Fibroblast of lung (primary cell): ENCODE data around the gene PPM1K.

Experiments
- EZH2 ChIP-seq: IDR thresholded peaks from 2 replicates; pipeline ENCODE4 v1.5.1; 2012; ENCODE audit warnings: low read length, control low read depth, mild to moderate bottlenecking; ENCODE audit errors: missing control alignments
- TF ChIP-seq, protein P1 (sequence below), 2 donors: IDR thresholded peaks in 1 of 2; conservative IDR thresholded peaks in 1 of 2; 1 replicate in 1 of 2; 2 replicates in 1 of 2; pipeline ENCODE4 v1.5.1; 2011 to 2012; ENCODE audit warnings: low read length in 2 of 2, control low read depth in 1 of 2, inconsistent platforms in 1 of 2, low read depth in 1 of 2, mild to moderate bottlenecking in 1 of 2

DNA sequence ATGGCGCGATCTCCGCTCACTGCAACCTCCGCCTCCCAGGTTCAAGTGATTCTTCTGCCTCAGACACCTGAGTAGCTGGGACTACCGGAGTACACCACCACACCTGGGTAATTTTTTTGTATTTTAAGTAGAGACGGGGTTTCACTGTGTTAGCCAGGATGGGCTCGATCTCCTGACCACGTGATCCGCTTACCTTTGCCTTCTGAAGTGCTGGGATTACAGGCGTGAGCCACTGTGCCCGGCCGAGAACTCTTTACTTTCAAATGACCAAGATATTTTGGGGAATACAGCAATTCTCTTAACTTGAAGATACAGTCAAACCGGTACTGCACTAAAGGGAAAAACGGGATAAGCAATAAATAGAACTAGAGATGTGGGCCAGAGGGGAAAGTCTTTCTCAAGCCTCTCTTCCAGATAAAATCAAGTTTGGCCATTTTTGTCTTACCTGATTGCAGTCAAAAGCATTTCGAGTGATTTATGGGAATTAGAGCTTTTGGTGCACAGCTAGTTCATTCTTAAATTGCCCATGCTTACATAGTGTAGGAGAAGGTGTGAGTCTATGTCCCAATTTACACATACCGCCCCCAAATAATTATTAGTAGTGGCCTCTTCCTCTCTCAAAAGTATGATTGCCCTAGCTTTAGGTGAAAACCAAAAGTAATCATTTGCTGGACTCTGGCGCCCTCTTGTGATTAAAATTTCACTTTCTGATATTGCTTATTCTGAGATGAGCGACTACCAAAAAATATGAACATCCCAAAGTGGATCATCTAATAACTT lies 72.7 kb downstream of the PPM1K start:
- TF ChIP-seq, protein P1, sequence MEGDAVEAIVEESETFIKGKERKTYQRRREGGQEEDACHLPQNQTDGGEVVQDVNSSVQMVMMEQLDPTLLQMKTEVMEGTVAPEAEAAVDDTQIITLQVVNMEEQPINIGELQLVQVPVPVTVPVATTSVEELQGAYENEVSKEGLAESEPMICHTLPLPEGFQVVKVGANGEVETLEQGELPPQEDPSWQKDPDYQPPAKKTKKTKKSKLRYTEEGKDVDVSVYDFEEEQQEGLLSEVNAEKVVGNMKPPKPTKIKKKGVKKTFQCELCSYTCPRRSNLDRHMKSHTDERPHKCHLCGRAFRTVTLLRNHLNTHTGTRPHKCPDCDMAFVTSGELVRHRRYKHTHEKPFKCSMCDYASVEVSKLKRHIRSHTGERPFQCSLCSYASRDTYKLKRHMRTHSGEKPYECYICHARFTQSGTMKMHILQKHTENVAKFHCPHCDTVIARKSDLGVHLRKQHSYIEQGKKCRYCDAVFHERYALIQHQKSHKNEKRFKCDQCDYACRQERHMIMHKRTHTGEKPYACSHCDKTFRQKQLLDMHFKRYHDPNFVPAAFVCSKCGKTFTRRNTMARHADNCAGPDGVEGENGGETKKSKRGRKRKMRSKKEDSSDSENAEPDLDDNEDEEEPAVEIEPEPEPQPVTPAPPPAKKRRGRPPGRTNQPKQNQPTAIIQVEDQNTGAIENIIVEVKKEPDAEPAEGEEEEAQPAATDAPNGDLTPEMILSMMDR (conservative IDR thresholded peaks at IDR 0.05 in 1 of 2, IDR thresholded peaks at IDR 0.05 in 1 of 2; ENCODE audit: low read depth in 1 of 2, low read length in 2 of 2), result peak; percentile 45 to 50
- no peak for TF ChIP-seq EZH2
